ENCODE measurements around the gene METTL6. TPM values are rescaled to one million over a fixed set of nuclear protein-coding genes. Genes with fewer than 3 reads are reported as not detected.
A peak's percentile ranks its signal among the peaks of the same experiment; 100 is the strongest.

The METTL6 gene, protein sequence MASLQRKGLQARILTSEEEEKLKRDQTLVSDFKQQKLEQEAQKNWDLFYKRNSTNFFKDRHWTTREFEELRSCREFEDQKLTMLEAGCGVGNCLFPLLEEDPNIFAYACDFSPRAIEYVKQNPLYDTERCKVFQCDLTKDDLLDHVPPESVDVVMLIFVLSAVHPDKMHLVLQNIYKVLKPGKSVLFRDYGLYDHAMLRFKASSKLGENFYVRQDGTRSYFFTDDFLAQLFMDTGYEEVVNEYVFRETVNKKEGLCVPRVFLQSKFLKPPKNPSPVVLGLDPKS
- 24.1 and 25.6 TPM in 2 replicates for total RNA-seq (2021)
- long read RNA-seq, full-length matches to known transcripts = 30 of 73 reads
- long read RNA-seq, partial matches to known transcripts = 5 of 73 reads
- long read RNA-seq, other reads (novel, unspliced or antisense) = 38 of 73 reads

DNA sequence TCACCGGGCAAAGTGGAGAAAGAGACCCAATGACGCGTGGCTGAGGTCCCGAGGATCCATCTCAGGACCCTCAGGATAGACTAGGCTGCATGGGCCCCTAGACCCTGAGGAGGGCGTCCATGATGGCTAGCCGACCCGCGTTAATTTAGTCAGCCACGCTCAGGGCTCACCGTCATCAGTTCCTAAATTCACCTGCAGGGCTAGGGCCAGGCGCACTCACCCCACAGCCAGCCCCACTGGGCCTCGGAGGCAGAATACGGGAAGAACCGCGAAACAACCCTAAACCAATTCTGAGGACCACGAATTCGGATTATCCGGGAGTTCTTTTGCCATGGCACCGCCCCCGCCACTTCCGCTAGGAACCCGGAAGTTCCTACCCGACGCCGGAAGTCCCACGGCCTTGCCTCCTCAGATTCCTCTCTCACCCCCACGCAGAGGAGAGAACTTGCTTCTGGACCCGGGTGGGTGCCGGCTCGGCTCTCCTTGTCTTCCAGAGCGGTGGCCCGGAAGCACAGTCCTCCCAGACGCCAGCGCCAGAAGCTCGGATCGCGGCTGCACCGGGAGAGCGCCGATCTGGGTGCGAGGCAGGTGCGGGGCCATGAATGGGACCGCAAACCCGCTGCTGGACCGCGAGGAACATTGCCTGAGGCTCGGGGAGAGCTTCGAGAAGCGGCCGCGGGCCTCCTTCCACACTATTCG lies at the start of gene METTL6, which contains the start of gene EAF1:
Gene METTL6 (minus strand): TSS at position 363 of the 699 bp plus-strand sequence. CDS start 1,033 bp downstream, outside the sequence.
Gene EAF1 (plus strand): TSS at position 417 of the 699 bp plus-strand sequence. CDS start 182 bp downstream, at position 599.
- H3K36me3 Mint-ChIP-seq (ENCODE audit: insufficient read depth in 1 of 3, low read depth in 3 of 3) = peaks cover 7 to 47% (median 43%) of the 10 kb centered on the region in 3 experiments; a peak in 6 of 7 replicates

More for the DNA sequence above, at the start of gene METTL6, which contains the start of gene EAF1:
- H4K5ac ChIP-seq (ENCODE audit: insufficient read length, low read depth, low read length) = peak within 1 kb of the TSS; percentile 79
- peak within 1 kb of the TSS; percentile 95 for H3K18ac ChIP-seq (ENCODE audit: insufficient read length, low read depth, low read length)
- H3K14ac ChIP-seq (ENCODE audit: insufficient read depth, low read length) = peak within 1 kb of the TSS; percentile 98
- Mint-ChIP-seq H3K9me3 (no peaks in the 10 kb centered on the region), H3K27me3 (ENCODE audit: low read depth) (no peaks in the 10 kb centered on the region; the same call in 1 of the 2 replicates), H3K4me1 (peaks cover 23 to 24% of the 10 kb centered on the region in 2 experiments), H3K4me3 (peak within 1 kb of the TSS; percentile 96 to 99), H3K27ac (peak within 1 kb of the TSS; percentile 98 to 99 (median 99))
- no peak within 1 kb of the TSS for H3K4ac ChIP-seq (ENCODE audit: low read depth, low read length)
- peak within 1 kb of the TSS; percentile 100 for H4K8ac ChIP-seq (replicated peaks; ENCODE audit: insufficient read length, low read depth, low read length)
- no peaks in the 10 kb centered on the region for H3K79me1 ChIP-seq (ENCODE audit: insufficient read depth, low read depth, low read length, poor library complexity, severe bottlenecking)
- H3K56ac ChIP-seq (ENCODE audit: insufficient read length, low read depth, low read length) = no peak within 1 kb of the TSS
- peak within 1 kb of the TSS; percentile 96 for H3K4me2 ChIP-seq (ENCODE audit: insufficient read depth, insufficient read length, low read length)
- TF ChIP-seq, protein P1, sequence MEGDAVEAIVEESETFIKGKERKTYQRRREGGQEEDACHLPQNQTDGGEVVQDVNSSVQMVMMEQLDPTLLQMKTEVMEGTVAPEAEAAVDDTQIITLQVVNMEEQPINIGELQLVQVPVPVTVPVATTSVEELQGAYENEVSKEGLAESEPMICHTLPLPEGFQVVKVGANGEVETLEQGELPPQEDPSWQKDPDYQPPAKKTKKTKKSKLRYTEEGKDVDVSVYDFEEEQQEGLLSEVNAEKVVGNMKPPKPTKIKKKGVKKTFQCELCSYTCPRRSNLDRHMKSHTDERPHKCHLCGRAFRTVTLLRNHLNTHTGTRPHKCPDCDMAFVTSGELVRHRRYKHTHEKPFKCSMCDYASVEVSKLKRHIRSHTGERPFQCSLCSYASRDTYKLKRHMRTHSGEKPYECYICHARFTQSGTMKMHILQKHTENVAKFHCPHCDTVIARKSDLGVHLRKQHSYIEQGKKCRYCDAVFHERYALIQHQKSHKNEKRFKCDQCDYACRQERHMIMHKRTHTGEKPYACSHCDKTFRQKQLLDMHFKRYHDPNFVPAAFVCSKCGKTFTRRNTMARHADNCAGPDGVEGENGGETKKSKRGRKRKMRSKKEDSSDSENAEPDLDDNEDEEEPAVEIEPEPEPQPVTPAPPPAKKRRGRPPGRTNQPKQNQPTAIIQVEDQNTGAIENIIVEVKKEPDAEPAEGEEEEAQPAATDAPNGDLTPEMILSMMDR (conservative IDR thresholded peaks at IDR 0.05) = peak; percentile 46
- DNase-seq = peak; percentile 79
- H3K23me2 ChIP-seq (ENCODE audit: insufficient read length, low read depth, low read length, poor library complexity, severe bottlenecking) = peaks cover 19% of the 10 kb centered on the region
- H2BK120ac ChIP-seq (ENCODE audit: low read depth, low read length, poor library complexity, severe bottlenecking) = no peak within 1 kb of the TSS
- H2BK5ac ChIP-seq (ENCODE audit: insufficient read length, low read length) = peak within 1 kb of the TSS; percentile 57
- no peak within 1 kb of the TSS for H2BK15ac ChIP-seq (ENCODE audit: low read depth, low read length)
- no peak within 1 kb of the TSS for H2AK5ac ChIP-seq (ENCODE audit: insufficient read length, low read length)
- no peak within 1 kb of the TSS for H2BK12ac ChIP-seq (ENCODE audit: insufficient read length, low read depth, low read length)
- H3K27me3 ChIP-seq (ENCODE audit: insufficient read depth, low read length) = no peaks in the 10 kb centered on the region
- no peak within 1 kb of the TSS for H2BK20ac ChIP-seq (ENCODE audit: low read depth, low read length, poor library complexity, severe bottlenecking)
- peak within 1 kb of the TSS; percentile 93 for H2AFZ ChIP-seq (ENCODE audit: low read length)
- no peaks in the 10 kb centered on the region for H3K9me3 ChIP-seq (ENCODE audit: control insufficient read depth, low read depth, low read length)
- peaks cover 13% of the 10 kb centered on the region; the same call in 1 of the 2 replicates for H3K79me2 ChIP-seq (ENCODE audit: insufficient read depth, low read length)
- no CpG with 5 or more reads among the region's 52 CpGs for WGBS (ENCODE audit: extremely low coverage, insufficient read length, low lambda C conversion rate)
- no peak within 1 kb of the TSS for H3K23ac ChIP-seq (ENCODE audit: insufficient read length, low read depth, low read length)
- peak within 1 kb of the TSS; percentile 83 for H3K9ac ChIP-seq (ENCODE audit: extremely low read depth, insufficient read length, low read length)
- H3K27ac ChIP-seq (ENCODE audit: insufficient read length, low read depth, low read length) = peak within 1 kb of the TSS; percentile 59
- no peaks in the 10 kb centered on the region for H3K4me1 ChIP-seq (ENCODE audit: insufficient read depth, low read length)
- H3T11ph ChIP-seq (ENCODE audit: low read length) = no peak within 1 kb of the TSS
- no peaks in the 10 kb centered on the region for H4K20me1 ChIP-seq (ENCODE audit: control insufficient read depth, insufficient read depth, insufficient read length)
- H4K91ac ChIP-seq (ENCODE audit: insufficient read length, low read depth, low read length) = no peak within 1 kb of the TSS
